ENCODE data around the gene SPATA6.

The SPATA6 gene

GRCh38 chr1:48495166-48495565 is 23.2 kb upstream of the SPATA6 start:
- H3K27ac ChIP-seq (replicated peaks; ENCODE audit: low read length), result no peak overlapping the region
- H3K18ac ChIP-seq (ENCODE audit: low read length), result no peak overlapping the region
- H2BK12ac ChIP-seq (ENCODE audit: low read length), result no peak overlapping the region
- no peak overlapping the region for H2AFZ ChIP-seq (ENCODE audit: low read length)
- no peak overlapping the region for H3K4me2 ChIP-seq (ENCODE audit: insufficient read depth, low read length, poor library complexity, severe bottlenecking)
- H3K14ac ChIP-seq (ENCODE audit: low read length), result no peak overlapping the region
- no peak overlapping the region for H3K9ac ChIP-seq (ENCODE audit: low read depth, low read length, poor library complexity)
- H3K4me3 ChIP-seq (ENCODE audit: low read length in 2 of 2), result no peak overlapping the region
- WGBS, 2 donors (ENCODE audit: extremely low coverage in 2 of 2, insufficient read length in 2 of 2, insufficient replicate concordance in 1 of 2), result no CpG with 5 or more reads among the region's 1 CpG
- H3K79me1 ChIP-seq (ENCODE audit: low read depth, low read length), result no peaks in the 10 kb centered on the region
- H4K91ac ChIP-seq (ENCODE audit: low read depth, low read length, poor library complexity), result no peak overlapping the region
- H2BK120ac ChIP-seq (ENCODE audit: low read depth, low read length), result no peak overlapping the region
- H3K36me3 ChIP-seq (replicated peaks in 1 of 2; ENCODE audit: control insufficient read depth in 2 of 2, insufficient read depth in 2 of 2, low read length in 2 of 2), result no peaks in the 10 kb centered on the region
- no peak overlapping the region for H3K23ac ChIP-seq (ENCODE audit: low read depth, low read length, poor library complexity)
- H4K8ac ChIP-seq (ENCODE audit: low read depth, low read length), result no peak overlapping the region
- no peak overlapping the region for H2AK5ac ChIP-seq (ENCODE audit: low read depth, low read length)
- H3K27me3 ChIP-seq (ENCODE audit: control insufficient read depth in 3 of 3, insufficient read depth in 3 of 3, low read depth in 1 of 3, low read length in 3 of 3), result peaks cover 0 to 4% (median 0%) of the 10 kb centered on the region in 3 experiments
- H3K4ac ChIP-seq (ENCODE audit: low read length), result no peak overlapping the region
- DNase-seq (ENCODE audit: low spot score), result no peak
- peaks cover 4 to 7% of the 10 kb centered on the region in 2 donors for H3K4me1 ChIP-seq (ENCODE audit: control insufficient read depth in 2 of 2, insufficient read depth in 1 of 2, low read depth in 1 of 2, low read length in 2 of 2)
- no peak overlapping the region for H2BK5ac ChIP-seq (ENCODE audit: low read length)
- H3K9me3 ChIP-seq (replicated peaks in 1 of 2; ENCODE audit: control insufficient read depth in 2 of 2, insufficient read depth in 1 of 2, low read depth in 1 of 2, low read length in 2 of 2), result no peaks in the 10 kb centered on the region
- H2BK15ac ChIP-seq (ENCODE audit: low read length), result no peak overlapping the region

- Histone ChIP-seq H3K18ac (ENCODE audit: low read length) (peak overlapping the region; percentile 38), H2AK5ac (ENCODE audit: low read depth, low read length) (no peak overlapping the region), H3K79me1 (ENCODE audit: low read depth, low read length) (no peaks in the 10 kb centered on the region), H3K23ac (ENCODE audit: low read depth, low read length, poor library complexity) (no peak overlapping the region), H3K27me3 (ENCODE audit: control insufficient read depth in 3 of 3, insufficient read depth in 3 of 3, low read depth in 1 of 3, low read length in 3 of 3) (peaks cover 0 to 4% (median 0%) of the 10 kb centered on the region in 3 experiments), H2BK5ac (ENCODE audit: low read length) (no peak overlapping the region), H4K91ac (ENCODE audit: low read depth, low read length, poor library complexity) (no peak overlapping the region), H3K4me1 (ENCODE audit: control insufficient read depth in 2 of 2, insufficient read depth in 1 of 2, low read depth in 1 of 2, low read length in 2 of 2) (peaks cover 4 to 7% of the 10 kb centered on the region in 2 donors), H2BK120ac (ENCODE audit: low read depth, low read length) (no peak overlapping the region), H3K14ac (ENCODE audit: low read length) (no peak overlapping the region), H3K4me2 (ENCODE audit: insufficient read depth, low read length, poor library complexity, severe bottlenecking) (no peak overlapping the region), H3K36me3 (replicated peaks in 1 of 2; ENCODE audit: control insufficient read depth in 2 of 2, insufficient read depth in 2 of 2, low read length in 2 of 2) (no peaks in the 10 kb centered on the region), H4K8ac (ENCODE audit: low read depth, low read length) (no peak overlapping the region), H3K4ac (ENCODE audit: low read length) (no peak overlapping the region), H3K27ac (replicated peaks; ENCODE audit: low read length) (no peak overlapping the region), H2BK12ac (ENCODE audit: low read length) (no peak overlapping the region), H3K9me3 (replicated peaks in 1 of 2; ENCODE audit: control insufficient read depth in 2 of 2, insufficient read depth in 1 of 2, low read depth in 1 of 2, low read length in 2 of 2) (no peaks in the 10 kb centered on the region), H3K9ac (ENCODE audit: low read depth, low read length, poor library complexity) (no peak overlapping the region), H3K4me3 (ENCODE audit: low read length in 2 of 2) (no peak overlapping the region), H2BK15ac (ENCODE audit: low read length) (no peak overlapping the region), H2AFZ (ENCODE audit: low read length) (peak overlapping the region; percentile 62)
- DNase-seq (ENCODE audit: low spot score), result no peak
- WGBS, 2 donors (ENCODE audit: extremely low coverage in 2 of 2, insufficient read length in 2 of 2, insufficient replicate concordance in 1 of 2), result no CpG with 5 or more reads among the region's 5 CpGs
These were observed 22.2 kb upstream of the SPATA6 start for GRCh38 chr1:48493970-48494769.

- Histone ChIP-seq H2BK5ac (ENCODE audit: low read length) (no peak overlapping the region), H3K9me3 (replicated peaks in 1 of 2; ENCODE audit: control insufficient read depth in 2 of 2, insufficient read depth in 1 of 2, low read depth in 1 of 2, low read length in 2 of 2) (no peaks in the 10 kb centered on the region), H4K91ac (ENCODE audit: low read depth, low read length, poor library complexity) (no peak overlapping the region), H3K18ac (ENCODE audit: low read length) (no peak overlapping the region), H2AFZ (ENCODE audit: low read length) (no peak overlapping the region), H3K36me3 (replicated peaks in 1 of 2; ENCODE audit: control insufficient read depth in 2 of 2, insufficient read depth in 2 of 2, low read length in 2 of 2) (no peaks in the 10 kb centered on the region), H3K4me3 (ENCODE audit: low read length in 2 of 2) (no peak overlapping the region), H3K79me1 (ENCODE audit: low read depth, low read length) (no peaks in the 10 kb centered on the region), H3K27me3 (ENCODE audit: control insufficient read depth in 3 of 3, insufficient read depth in 3 of 3, low read depth in 1 of 3, low read length in 3 of 3) (peaks cover 0 to 4% (median 0%) of the 10 kb centered on the region in 3 experiments), H3K14ac (ENCODE audit: low read length) (no peak overlapping the region), H3K9ac (ENCODE audit: low read depth, low read length, poor library complexity) (no peak overlapping the region), H2BK12ac (ENCODE audit: low read length) (no peak overlapping the region), H3K23ac (ENCODE audit: low read depth, low read length, poor library complexity) (no peak overlapping the region), H2BK15ac (ENCODE audit: low read length) (no peak overlapping the region), H3K27ac (replicated peaks; ENCODE audit: low read length) (no peak overlapping the region), H3K4me2 (ENCODE audit: insufficient read depth, low read length, poor library complexity, severe bottlenecking) (no peak overlapping the region), H2AK5ac (ENCODE audit: low read depth, low read length) (no peak overlapping the region), H3K4me1 (ENCODE audit: control insufficient read depth in 2 of 2, insufficient read depth in 1 of 2, low read depth in 1 of 2, low read length in 2 of 2) (peaks cover 4 to 7% of the 10 kb centered on the region in 2 donors), H2BK120ac (ENCODE audit: low read depth, low read length) (no peak overlapping the region), H4K8ac (ENCODE audit: low read depth, low read length) (no peak overlapping the region), H3K4ac (ENCODE audit: low read length) (no peak overlapping the region)
- WGBS, 2 donors (ENCODE audit: extremely low coverage in 2 of 2, insufficient read length in 2 of 2, insufficient replicate concordance in 1 of 2), result no CpG with 5 or more reads among the region's 5 CpGs
- no peak for DNase-seq (ENCODE audit: low spot score)
These were observed 21.0 kb upstream of the SPATA6 start for GRCh38 chr1:48493041-48493440.

GRCh38 chr1:48492392-48492791 is 20.4 kb upstream of the SPATA6 start:
- Histone ChIP-seq H3K27ac (replicated peaks; ENCODE audit: low read length) (no peak overlapping the region), H3K18ac (ENCODE audit: low read length) (no peak overlapping the region), H3K36me3 (replicated peaks in 1 of 2; ENCODE audit: control insufficient read depth in 2 of 2, insufficient read depth in 2 of 2, low read length in 2 of 2) (no peaks in the 10 kb centered on the region)

More at GRCh38 chr1:48492392-48492791, 20.4 kb upstream of the SPATA6 start:
- Histone ChIP-seq H3K27me3 (ENCODE audit: control insufficient read depth in 3 of 3, insufficient read depth in 3 of 3, low read depth in 1 of 3, low read length in 3 of 3) (peaks cover 0 to 4% (median 0%) of the 10 kb centered on the region in 3 experiments), H3K9ac (ENCODE audit: low read depth, low read length, poor library complexity) (no peak overlapping the region), H2BK15ac (ENCODE audit: low read length) (no peak overlapping the region), H2BK120ac (ENCODE audit: low read depth, low read length) (no peak overlapping the region), H4K8ac (ENCODE audit: low read depth, low read length) (no peak overlapping the region), H3K79me1 (ENCODE audit: low read depth, low read length) (no peaks in the 10 kb centered on the region), H3K4me1 (ENCODE audit: control insufficient read depth in 2 of 2, insufficient read depth in 1 of 2, low read depth in 1 of 2, low read length in 2 of 2) (peaks cover 4 to 7% of the 10 kb centered on the region in 2 donors), H3K14ac (ENCODE audit: low read length) (no peak overlapping the region), H2BK5ac (ENCODE audit: low read length) (no peak overlapping the region), H2AK5ac (ENCODE audit: low read depth, low read length) (no peak overlapping the region), H3K4ac (ENCODE audit: low read length) (no peak overlapping the region), H3K4me2 (ENCODE audit: insufficient read depth, low read length, poor library complexity, severe bottlenecking) (no peak overlapping the region), H2AFZ (ENCODE audit: low read length) (no peak overlapping the region), H2BK12ac (ENCODE audit: low read length) (no peak overlapping the region), H3K23ac (ENCODE audit: low read depth, low read length, poor library complexity) (no peak overlapping the region), H4K91ac (ENCODE audit: low read depth, low read length, poor library complexity) (no peak overlapping the region), H3K4me3 (ENCODE audit: low read length in 2 of 2) (no peak overlapping the region), H3K9me3 (replicated peaks in 1 of 2; ENCODE audit: control insufficient read depth in 2 of 2, insufficient read depth in 1 of 2, low read depth in 1 of 2, low read length in 2 of 2) (no peaks in the 10 kb centered on the region)
- DNase-seq (ENCODE audit: low spot score), result no peak
